ENCODE data around the gene ADPRH. TPM values are rescaled to one million over a fixed set of nuclear protein-coding genes. Genes with fewer than 3 reads are reported as not detected.
A peak's percentile ranks its signal among the peaks of the same experiment; 100 is the strongest.

Gene ADPRH
- total RNA-seq, 1 experiment from 2014 or later: 0.21 TPM

DNA sequence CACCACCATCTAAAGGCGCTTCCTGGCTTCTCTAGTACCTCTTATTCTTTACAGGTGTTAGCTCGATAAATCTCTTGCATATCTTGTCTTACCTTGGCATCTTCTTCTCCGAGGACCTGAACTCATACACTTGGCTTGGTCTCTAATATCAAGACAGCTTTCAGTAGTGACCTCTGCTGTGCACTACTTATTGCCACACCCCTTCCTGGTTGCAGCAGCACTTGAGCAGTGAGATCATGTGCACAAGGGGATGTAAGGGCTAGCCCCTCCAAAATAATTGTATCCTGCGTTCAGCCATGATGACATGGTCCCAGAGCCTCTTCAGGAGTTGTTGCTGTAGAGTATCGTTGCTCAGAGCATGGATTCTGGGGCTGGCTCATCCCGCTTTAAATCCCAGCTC is 17.1 kb downstream of the ADPRH start:
- DNase-seq (ENCODE audit: low spot score): no peak

- DNase-seq (ENCODE audit: low spot score): no peak
Measured at GRCh38 chr3:119597548-119598288, 18.4 kb downstream of the ADPRH start, which contains the start of gene PLA1A. PLA1A (plus strand) TSS chr3:119597885; CDS start chr3:119597914, 29 bp downstream.

GRCh38 chr3:119598410-119599098 is 19.3 kb downstream of the ADPRH start:
- no peak for DNase-seq (ENCODE audit: low spot score)

DNA sequence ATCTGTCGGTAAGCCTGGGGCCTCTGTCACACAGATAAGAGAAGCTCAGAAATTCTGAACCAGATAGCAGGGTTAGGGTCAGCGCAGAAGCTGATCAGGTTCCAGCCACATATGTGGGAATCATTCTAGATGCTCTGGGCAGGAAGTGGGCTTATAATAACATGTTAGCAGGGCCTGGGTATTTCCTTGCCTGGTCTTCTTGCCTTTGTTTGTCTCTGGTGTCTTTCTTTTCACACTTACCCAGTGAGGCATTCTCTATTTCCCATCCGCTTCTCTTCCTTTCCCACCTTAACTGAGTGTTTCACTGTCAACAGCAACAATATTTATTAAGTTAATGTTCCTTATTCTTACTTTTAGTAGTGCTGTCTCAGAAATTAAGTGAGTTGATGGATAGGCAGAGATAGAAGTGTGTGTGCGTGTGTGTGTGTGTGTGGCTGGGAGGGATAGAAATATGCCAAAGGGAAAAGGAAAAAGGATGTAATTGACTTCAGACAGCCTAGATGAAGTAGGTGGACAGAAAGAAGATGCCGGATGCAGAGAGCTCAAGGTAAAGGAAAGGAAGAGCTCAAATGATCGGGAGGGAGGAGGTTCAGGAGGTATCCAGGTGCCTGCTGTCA is 20.4 kb downstream of the ADPRH start:
- DNase-seq (ENCODE audit: low spot score): no peak

GRCh38 chr3:119600732-119601131 is 21.4 kb downstream of the ADPRH start:
- DNase-seq (ENCODE audit: low spot score): no peak

DNA sequence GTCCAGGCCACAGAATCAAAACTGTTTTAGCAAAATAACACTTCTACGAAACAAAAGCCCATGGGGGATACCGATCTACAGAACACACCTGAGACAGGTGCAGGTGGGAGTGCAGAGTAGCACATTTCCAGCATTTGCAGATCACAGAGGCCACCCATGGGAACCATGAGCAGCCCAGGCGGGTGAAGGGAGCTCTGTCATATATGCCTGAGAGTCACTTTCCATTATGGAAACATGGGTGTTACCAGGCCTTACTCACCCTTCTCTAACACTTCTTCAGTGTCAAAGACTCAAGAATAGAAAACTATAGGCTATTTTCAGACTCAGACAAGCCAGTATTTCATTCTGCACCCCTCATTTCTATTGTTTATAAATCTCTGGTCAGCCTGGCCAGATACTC is 21.9 kb downstream of the ADPRH start:
- DNase-seq (ENCODE audit: low spot score): no peak

- no peak for DNase-seq (ENCODE audit: low spot score)
Measured at GRCh38 chr3:119602676-119603075, 23.4 kb downstream of the ADPRH start.

GRCh38 chr3:119604878-119605277 is 25.6 kb downstream of the ADPRH start:
- DNase-seq (ENCODE audit: low spot score): peak; percentile 60

DNA sequence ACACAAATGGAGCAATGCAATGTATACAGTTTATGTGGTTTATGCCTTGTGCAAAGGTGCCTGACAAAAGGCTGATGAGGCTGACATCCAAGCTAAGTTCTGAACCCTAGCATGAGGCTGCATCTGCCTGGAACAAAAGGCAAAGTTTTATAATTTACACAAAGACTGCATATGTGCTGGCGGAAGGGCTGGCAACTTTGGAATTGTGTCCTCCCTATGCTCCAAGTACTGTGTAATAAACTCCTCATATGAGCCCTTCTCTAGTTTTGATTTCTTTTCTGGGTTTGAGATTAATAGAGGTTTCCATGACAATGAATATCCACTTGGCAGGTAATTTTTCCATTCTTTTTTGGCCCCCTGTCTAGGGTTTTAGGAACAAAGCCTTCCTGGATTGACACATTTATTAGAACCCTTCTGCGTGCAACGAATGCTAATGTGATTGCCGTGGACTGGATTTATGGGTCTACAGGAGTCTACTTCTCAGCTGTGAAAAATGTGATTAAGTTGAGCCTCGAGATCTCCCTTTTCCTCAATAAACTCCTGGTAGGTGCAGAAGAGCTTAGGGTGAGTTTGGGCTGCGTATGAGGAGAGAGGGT is 29.2 kb downstream of the ADPRH start:
- no peak for DNase-seq (ENCODE audit: low spot score)

GRCh38 chr3:119609301-119609700 is 30.0 kb downstream of the ADPRH start:
- no peak for DNase-seq (ENCODE audit: low spot score)

- DNase-seq (ENCODE audit: low spot score): no peak
Measured at GRCh38 chr3:119611664-119612063, 32.4 kb downstream of the ADPRH start.

GRCh38 chr3:119613201-119613600 is 33.9 kb downstream of the ADPRH start:
- DNase-seq (ENCODE audit: low spot score): no peak

- DNase-seq (ENCODE audit: low spot score): no peak
Measured at GRCh38 chr3:119613872-119614271, 34.6 kb downstream of the ADPRH start.

- no peak for DNase-seq (ENCODE audit: low spot score)
Measured at GRCh38 chr3:119616056-119616455, 36.8 kb downstream of the ADPRH start.

GRCh38 chr3:119619094-119619493 is 39.8 kb downstream of the ADPRH start:
- DNase-seq (ENCODE audit: low spot score): no peak

DNA sequence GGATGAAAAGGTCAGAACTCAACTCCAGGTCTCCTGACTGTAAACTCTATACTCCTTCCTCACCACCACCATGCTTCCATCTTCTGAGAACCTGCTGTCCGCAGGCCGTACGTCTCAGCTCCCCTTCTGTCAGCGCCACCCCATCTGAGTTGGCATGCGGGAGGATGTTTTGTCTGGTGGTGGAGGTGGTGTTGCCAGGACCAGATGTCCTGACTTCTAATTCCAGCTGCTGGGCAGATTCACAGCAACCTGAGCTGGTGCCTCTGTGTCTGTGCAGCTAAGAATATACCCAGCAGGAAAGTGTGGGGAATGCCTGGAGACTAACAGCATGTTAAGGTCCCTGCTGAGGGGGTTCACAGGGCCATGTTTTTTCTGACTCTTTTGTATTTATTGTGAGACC is 41.6 kb downstream of the ADPRH start:
- no peak for DNase-seq (ENCODE audit: low spot score)

DNA sequence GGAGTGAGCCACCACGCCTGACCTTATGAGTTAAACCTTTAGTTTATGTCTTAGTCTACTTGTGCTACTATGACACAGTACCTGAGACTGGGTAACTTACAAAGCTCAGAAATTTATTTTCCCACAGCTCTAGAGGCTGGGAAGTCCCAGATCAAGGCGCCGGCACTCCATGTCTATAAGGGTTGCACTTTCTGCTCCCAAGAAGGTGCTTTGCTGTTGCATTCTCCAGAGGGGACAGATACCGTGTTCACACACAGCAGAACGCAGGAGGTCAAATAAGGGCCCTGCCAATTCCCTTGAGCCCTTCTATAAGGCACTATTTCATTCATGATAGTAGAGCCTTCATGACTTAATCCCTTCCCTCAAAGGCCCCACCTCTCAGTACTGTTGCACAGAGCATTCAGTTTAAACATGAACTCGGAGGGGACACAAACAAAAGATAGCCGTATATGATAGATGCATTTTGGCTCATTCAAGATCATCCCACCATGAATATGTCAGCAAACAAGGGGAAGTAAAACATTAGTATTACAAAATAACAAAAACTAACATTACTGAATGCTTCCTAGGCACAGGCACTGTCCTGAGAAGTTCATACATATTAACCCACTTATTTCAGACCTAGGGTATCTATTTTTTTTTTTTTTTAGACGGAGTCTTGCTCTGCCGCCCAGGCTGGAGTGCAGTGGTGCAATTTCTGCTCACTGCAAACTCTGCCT is 44.9 kb downstream of the ADPRH start:
- no peak for DNase-seq (ENCODE audit: low spot score)

DNA sequence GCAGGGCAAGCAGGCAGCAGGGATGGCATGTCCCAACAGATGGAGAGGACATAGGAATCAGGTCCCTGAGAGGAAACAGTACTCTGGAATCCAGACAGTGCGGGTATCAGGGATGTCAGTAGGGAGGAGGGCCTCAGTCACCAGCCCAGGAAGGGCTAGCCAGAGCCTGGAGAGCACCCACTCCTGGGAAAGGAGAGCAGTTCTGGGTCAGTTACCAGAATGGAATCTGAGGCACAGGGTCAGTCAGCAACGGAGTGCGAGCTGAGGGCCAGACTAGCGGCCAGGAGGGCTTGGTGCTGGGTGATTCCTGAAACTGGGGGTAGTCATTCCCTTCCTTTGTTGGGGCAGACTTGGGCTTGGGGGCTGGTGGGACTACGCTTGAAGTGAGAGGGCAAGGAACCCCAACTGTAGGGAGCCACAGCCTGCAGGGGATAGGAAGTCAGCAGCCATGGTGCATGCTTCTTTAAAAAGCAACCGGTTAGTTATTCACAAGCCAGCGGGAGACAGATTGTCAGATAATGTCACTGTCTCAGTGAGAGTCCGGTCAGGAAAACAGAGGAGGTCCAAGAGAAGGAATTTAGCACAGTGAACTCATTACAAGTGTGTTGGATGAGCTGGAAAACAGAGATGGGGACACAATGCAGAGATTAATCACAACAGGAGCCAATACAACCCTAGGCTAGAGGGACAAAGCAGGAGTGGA is 46.3 kb downstream of the ADPRH start:
- no peak for DNase-seq (ENCODE audit: low spot score)

- no peak for DNase-seq (ENCODE audit: low spot score)
Measured at GRCh38 chr3:119626196-119626595, 46.9 kb downstream of the ADPRH start.

DNA sequence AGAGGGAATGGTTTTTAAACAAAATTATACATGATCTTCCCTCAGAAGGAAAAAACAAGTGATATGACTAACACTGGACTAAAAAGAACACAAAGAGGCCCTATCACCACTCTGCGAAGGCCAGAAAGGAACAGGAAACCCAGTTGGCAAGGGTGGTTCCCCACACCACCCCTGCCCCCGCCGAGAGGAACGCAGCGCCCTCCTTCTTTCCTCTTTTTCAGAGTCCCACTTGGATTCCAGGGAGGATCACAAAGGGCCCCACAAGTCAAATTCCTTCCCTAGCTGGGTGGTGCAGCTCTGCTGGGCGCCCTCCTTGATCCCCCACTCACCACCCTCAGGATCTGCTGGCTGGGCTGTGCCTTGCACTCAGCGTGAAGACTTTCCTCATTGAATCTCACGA is 48.2 kb downstream of the ADPRH start:
- DNase-seq (ENCODE audit: low spot score): no peak

DNA sequence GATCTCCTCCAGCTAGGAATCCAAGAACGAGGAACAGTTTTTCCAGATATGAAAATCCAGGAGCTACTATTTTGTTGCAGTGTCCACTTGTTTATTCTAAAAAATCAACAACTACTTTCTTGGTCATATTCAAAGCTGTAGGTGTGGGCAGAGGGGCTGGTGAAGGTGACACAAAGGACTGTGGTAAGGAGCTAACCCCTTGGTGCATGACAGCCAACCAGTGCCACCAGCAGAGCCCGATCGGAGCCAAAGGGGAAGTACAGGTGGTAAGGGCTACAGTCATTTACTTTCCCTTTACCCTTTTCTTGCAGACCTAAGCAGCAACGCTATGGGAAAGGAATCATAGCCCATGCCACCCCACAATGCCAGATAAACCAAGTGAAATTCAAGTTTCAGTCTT is 49.1 kb downstream of the ADPRH start:
- DNase-seq (ENCODE audit: low spot score): no peak

Data from A172 (cell line).